ENCODE results near the gene SCG3.

Gene SCG3

DNA sequence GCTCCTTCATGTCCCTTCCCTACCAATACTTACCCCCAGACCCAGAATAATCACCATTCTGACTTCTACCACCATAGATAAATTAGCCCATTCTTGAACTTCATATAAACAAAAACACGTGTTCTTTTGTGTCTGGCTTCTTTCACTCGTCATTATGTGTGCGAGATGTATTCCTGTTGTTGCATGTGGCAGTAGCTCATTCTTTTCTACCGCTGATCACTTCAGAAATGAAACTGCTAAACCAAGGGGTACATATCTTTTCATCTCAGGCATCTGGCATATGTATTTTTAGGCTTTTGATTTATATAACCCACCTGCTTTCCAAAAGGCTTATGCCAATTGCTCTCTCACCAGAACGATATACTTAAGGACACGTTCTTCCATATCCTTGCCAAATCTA, 13.8 kb upstream of the SCG3 start:
- H3K9ac ChIP-seq (ENCODE audit: low read length): no peak overlapping the region
- H2BK15ac ChIP-seq (ENCODE audit: low read depth, poor library complexity, severe bottlenecking): no peak overlapping the region
- H3K27me3 ChIP-seq (ENCODE audit: control insufficient read depth in 1 of 2, insufficient read depth in 1 of 2, low read length in 2 of 2): peaks cover 10 to 14% of the 10 kb centered on the region in 2 experiments
- H2BK120ac ChIP-seq (ENCODE audit: low read depth, low read length): no peak overlapping the region
- H2AK5ac ChIP-seq (ENCODE audit: low read length, severe bottlenecking): no peak overlapping the region
- no peak overlapping the region for H3K4ac ChIP-seq (ENCODE audit: low read depth in 1 of 2, low read length in 2 of 2)
- H3K79me1 ChIP-seq (replicated peaks; ENCODE audit: low read length, poor library complexity, severe bottlenecking): no peaks in the 10 kb centered on the region
- 46% methylated on average over 6 of the region's 6 CpGs for WGBS
- H3K14ac ChIP-seq (ENCODE audit: low read length in 2 of 2): no peak overlapping the region
- no peaks in the 10 kb centered on the region for H3K4me1 ChIP-seq (ENCODE audit: control insufficient read depth, insufficient read depth, low read depth, low read length)
- no peak overlapping the region for H2BK5ac ChIP-seq (ENCODE audit: low read depth, low read length, poor library complexity, severe bottlenecking)
- no peaks in the 10 kb centered on the region for H3K36me3 ChIP-seq (ENCODE audit: control insufficient read depth in 1 of 2, insufficient read depth in 2 of 2, low read depth in 1 of 2, low read length in 2 of 2)
- no peak overlapping the region for H3K27ac ChIP-seq (ENCODE audit: low read length, poor library complexity, severe bottlenecking)
- no peak overlapping the region for H4K8ac ChIP-seq (ENCODE audit: low read length)
- H2BK12ac ChIP-seq (ENCODE audit: low read length in 2 of 2): no peak overlapping the region
- H3K18ac ChIP-seq (ENCODE audit: low read depth in 1 of 2, low read length in 2 of 2): no peak overlapping the region
- H3K4me2 ChIP-seq (ENCODE audit: low read length, poor library complexity, severe bottlenecking): no peak overlapping the region
- no peak overlapping the region for H3K4me3 ChIP-seq (ENCODE audit: insufficient read depth in 1 of 2, low read depth in 1 of 2, low read length in 2 of 2)
- H3K9me3 ChIP-seq (ENCODE audit: control insufficient read depth, low read length): no peaks in the 10 kb centered on the region
- no peak overlapping the region for H2AFZ ChIP-seq (ENCODE audit: low read depth, low read length)
- DNase-seq: no peak
- H4K91ac ChIP-seq (ENCODE audit: low read length): no peak overlapping the region
- H3K23ac ChIP-seq (ENCODE audit: low read length in 2 of 2): no peak overlapping the region

DNA sequence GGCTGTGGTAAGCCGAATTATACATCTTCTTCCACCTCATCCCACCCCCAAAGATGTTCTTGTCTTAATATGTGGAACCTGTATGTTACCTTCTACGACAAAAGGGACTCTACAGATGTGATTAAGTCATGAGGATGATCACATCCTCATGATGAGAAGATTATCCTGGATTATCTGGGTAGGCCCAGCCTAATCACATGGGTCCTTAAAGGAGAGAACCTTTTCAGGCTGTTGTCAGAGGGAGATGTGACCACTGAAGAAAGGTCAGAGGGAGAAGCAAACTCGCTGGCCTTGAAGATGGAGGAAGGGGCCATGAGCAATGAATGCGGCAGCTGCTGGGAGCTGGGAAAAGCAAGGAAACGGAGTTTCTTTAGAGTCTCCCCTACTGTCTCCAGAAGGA, 12.9 kb upstream of the SCG3 start:
- no peak overlapping the region for H3K27ac ChIP-seq (ENCODE audit: low read length, poor library complexity, severe bottlenecking)
- no peak overlapping the region for H2AFZ ChIP-seq (ENCODE audit: low read depth, low read length)
- no peak overlapping the region for H2BK12ac ChIP-seq (ENCODE audit: low read length in 2 of 2)
- no peak overlapping the region for H2BK5ac ChIP-seq (ENCODE audit: low read depth, low read length, poor library complexity, severe bottlenecking)
- no peak overlapping the region for H3K4me2 ChIP-seq (ENCODE audit: low read length, poor library complexity, severe bottlenecking)
- H3K18ac ChIP-seq (ENCODE audit: low read depth in 1 of 2, low read length in 2 of 2): no peak overlapping the region
- H3K9ac ChIP-seq (ENCODE audit: low read length): no peak overlapping the region
- H3K27me3 ChIP-seq (ENCODE audit: control insufficient read depth in 1 of 2, insufficient read depth in 1 of 2, low read length in 2 of 2): peaks cover 6 to 18% of the 10 kb centered on the region in 2 experiments
- no peaks in the 10 kb centered on the region for H3K9me3 ChIP-seq (ENCODE audit: control insufficient read depth, low read length)
- H2AK5ac ChIP-seq (ENCODE audit: low read length, severe bottlenecking): no peak overlapping the region
- H4K8ac ChIP-seq (ENCODE audit: low read length): no peak overlapping the region
- no peak overlapping the region for H3K14ac ChIP-seq (ENCODE audit: low read length in 2 of 2)
- no peak overlapping the region for H2BK120ac ChIP-seq (ENCODE audit: low read depth, low read length)
- no peak overlapping the region for H3K4ac ChIP-seq (ENCODE audit: low read depth in 1 of 2, low read length in 2 of 2)
- H3K4me1 ChIP-seq (ENCODE audit: control insufficient read depth, insufficient read depth, low read depth, low read length): no peaks in the 10 kb centered on the region
- no peaks in the 10 kb centered on the region for H3K36me3 ChIP-seq (ENCODE audit: control insufficient read depth in 1 of 2, insufficient read depth in 2 of 2, low read depth in 1 of 2, low read length in 2 of 2)
- no peak overlapping the region for H3K23ac ChIP-seq (ENCODE audit: low read length in 2 of 2)
- no peak for DNase-seq
- H4K91ac ChIP-seq (ENCODE audit: low read length): no peak overlapping the region
- WGBS: 78% methylated on average over 3 of the region's 5 CpGs
- no peak overlapping the region for H2BK15ac ChIP-seq (ENCODE audit: low read depth, poor library complexity, severe bottlenecking)
- H3K79me1 ChIP-seq (replicated peaks; ENCODE audit: low read length, poor library complexity, severe bottlenecking): no peaks in the 10 kb centered on the region
- no peak overlapping the region for H3K4me3 ChIP-seq (ENCODE audit: insufficient read depth in 1 of 2, low read depth in 1 of 2, low read length in 2 of 2)

DNA sequence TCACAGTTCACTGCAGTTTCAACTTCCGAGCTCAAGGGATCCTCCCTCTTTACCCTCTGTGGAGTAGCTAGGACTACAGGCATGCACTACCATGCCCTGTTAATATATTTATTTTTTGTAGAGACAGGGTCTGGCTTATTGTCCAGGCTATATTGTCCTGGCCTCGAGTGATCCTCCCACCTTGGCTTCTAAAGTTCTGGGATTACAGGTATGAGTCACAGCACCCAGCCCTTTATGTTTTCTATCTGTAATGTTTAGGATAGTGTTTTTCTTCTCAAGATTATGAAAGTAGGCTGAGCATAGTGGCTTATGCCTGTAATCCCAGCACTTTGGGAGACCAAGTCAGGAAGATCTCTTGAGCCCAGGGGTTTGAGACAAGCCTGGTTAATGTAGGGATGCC, 11.9 kb upstream of the SCG3 start:
- Histone ChIP-seq H2BK5ac (ENCODE audit: low read depth, low read length, poor library complexity, severe bottlenecking) (no peak overlapping the region), H4K91ac (ENCODE audit: low read length) (no peak overlapping the region), H3K4ac (ENCODE audit: low read depth in 1 of 2, low read length in 2 of 2) (no peak overlapping the region), H2AK5ac (ENCODE audit: low read length, severe bottlenecking) (no peak overlapping the region), H3K4me1 (ENCODE audit: control insufficient read depth, insufficient read depth, low read depth, low read length) (no peaks in the 10 kb centered on the region), H3K27ac (ENCODE audit: low read length, poor library complexity, severe bottlenecking) (no peak overlapping the region), H2BK12ac (ENCODE audit: low read length in 2 of 2) (no peak overlapping the region), H3K18ac (ENCODE audit: low read depth in 1 of 2, low read length in 2 of 2) (no peak overlapping the region), H3K4me3 (ENCODE audit: insufficient read depth in 1 of 2, low read depth in 1 of 2, low read length in 2 of 2) (no peak overlapping the region), H3K4me2 (ENCODE audit: low read length, poor library complexity, severe bottlenecking) (no peak overlapping the region), H3K36me3 (ENCODE audit: control insufficient read depth in 1 of 2, insufficient read depth in 2 of 2, low read depth in 1 of 2, low read length in 2 of 2) (no peaks in the 10 kb centered on the region), H3K23ac (ENCODE audit: low read length in 2 of 2) (no peak overlapping the region), H2BK120ac (ENCODE audit: low read depth, low read length) (no peak overlapping the region), H3K14ac (ENCODE audit: low read length in 2 of 2) (no peak overlapping the region), H4K8ac (ENCODE audit: low read length) (no peak overlapping the region), H3K27me3 (ENCODE audit: control insufficient read depth in 1 of 2, insufficient read depth in 1 of 2, low read length in 2 of 2) (peaks cover 8 to 18% of the 10 kb centered on the region in 2 experiments), H3K9me3 (ENCODE audit: control insufficient read depth, low read length) (no peaks in the 10 kb centered on the region), H3K79me1 (replicated peaks; ENCODE audit: low read length, poor library complexity, severe bottlenecking) (no peaks in the 10 kb centered on the region), H2BK15ac (ENCODE audit: low read depth, poor library complexity, severe bottlenecking) (no peak overlapping the region), H3K9ac (ENCODE audit: low read length) (no peak overlapping the region), H2AFZ (ENCODE audit: low read depth, low read length) (no peak overlapping the region)
- WGBS: 82% methylated on average over 2 of the region's 2 CpGs
- DNase-seq: no peak

DNA sequence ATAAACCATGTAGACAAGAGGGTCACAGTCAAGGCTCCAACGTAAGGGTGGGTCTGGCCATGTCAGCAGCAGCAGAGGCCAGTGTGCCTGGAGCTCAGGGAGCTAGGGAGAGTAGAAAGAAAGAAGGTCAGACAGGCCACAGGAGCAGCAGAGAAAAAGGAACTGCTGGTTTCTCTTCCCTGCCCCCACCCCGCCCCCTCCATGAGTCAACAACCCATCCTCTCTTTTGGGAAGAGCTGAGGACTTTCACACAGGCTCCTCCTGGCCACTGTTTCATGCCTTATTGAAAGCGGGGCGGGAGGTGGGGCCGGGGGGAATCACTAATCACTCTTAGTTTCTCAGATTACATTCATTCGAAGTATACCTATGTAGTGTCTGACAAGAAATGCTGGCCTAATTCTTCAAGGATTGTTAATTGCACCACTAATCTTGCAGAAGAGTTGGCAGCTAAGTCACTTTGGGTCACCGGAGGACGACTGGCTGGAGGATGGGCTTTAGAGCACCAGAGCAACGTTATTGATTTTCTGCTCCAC, 9.1 kb upstream of the SCG3 start:
- WGBS: 40% methylated on average over 7 of the region's 9 CpGs

More for the DNA sequence above, 9.1 kb upstream of the SCG3 start:
- H3K4me2 ChIP-seq (ENCODE audit: low read length, poor library complexity, severe bottlenecking): no peak overlapping the region
- peaks cover 23 to 34% of the 10 kb centered on the region in 2 experiments for H3K27me3 ChIP-seq (ENCODE audit: control insufficient read depth in 1 of 2, insufficient read depth in 1 of 2, low read length in 2 of 2)
- H3K4ac ChIP-seq (ENCODE audit: low read depth in 1 of 2, low read length in 2 of 2): no peak overlapping the region
- H3K9ac ChIP-seq (ENCODE audit: low read length): no peak overlapping the region
- no peak overlapping the region for H4K8ac ChIP-seq (ENCODE audit: low read length)
- H4K91ac ChIP-seq (ENCODE audit: low read length): no peak overlapping the region
- no peaks in the 10 kb centered on the region for H3K9me3 ChIP-seq (ENCODE audit: control insufficient read depth, low read length)
- no peaks in the 10 kb centered on the region for H3K4me1 ChIP-seq (ENCODE audit: control insufficient read depth, insufficient read depth, low read depth, low read length)
- no peak overlapping the region for H2BK12ac ChIP-seq (ENCODE audit: low read length in 2 of 2)
- H2AFZ ChIP-seq (ENCODE audit: low read depth, low read length): no peak overlapping the region
- no peak overlapping the region for H3K4me3 ChIP-seq (ENCODE audit: insufficient read depth in 1 of 2, low read depth in 1 of 2, low read length in 2 of 2)
- no peak overlapping the region for H2BK5ac ChIP-seq (ENCODE audit: low read depth, low read length, poor library complexity, severe bottlenecking)
- H2BK120ac ChIP-seq (ENCODE audit: low read depth, low read length): no peak overlapping the region
- no peak for DNase-seq
- no peak overlapping the region for H2BK15ac ChIP-seq (ENCODE audit: low read depth, poor library complexity, severe bottlenecking)
- H3K18ac ChIP-seq (ENCODE audit: low read depth in 1 of 2, low read length in 2 of 2): no peak overlapping the region
- no peak overlapping the region for H3K27ac ChIP-seq (ENCODE audit: low read length, poor library complexity, severe bottlenecking)
- no peak overlapping the region for H2AK5ac ChIP-seq (ENCODE audit: low read length, severe bottlenecking)
- H3K14ac ChIP-seq (ENCODE audit: low read length in 2 of 2): no peak overlapping the region
- no peaks in the 10 kb centered on the region for H3K79me1 ChIP-seq (replicated peaks; ENCODE audit: low read length, poor library complexity, severe bottlenecking)
- no peaks in the 10 kb centered on the region for H3K36me3 ChIP-seq (ENCODE audit: control insufficient read depth in 1 of 2, insufficient read depth in 2 of 2, low read depth in 1 of 2, low read length in 2 of 2)
- no peak overlapping the region for H3K23ac ChIP-seq (ENCODE audit: low read length in 2 of 2)

All from mesenchymal stem cell (in vitro differentiated cells and primary cell).